ENCODE results near the gene LARP6. TPM values are rescaled to one million over a fixed set of nuclear protein-coding genes. Genes with fewer than 3 reads are reported as not detected.

Gene LARP6
- total RNA-seq, 1 experiment from 2014 or later = 35.9 TPM

DNA sequence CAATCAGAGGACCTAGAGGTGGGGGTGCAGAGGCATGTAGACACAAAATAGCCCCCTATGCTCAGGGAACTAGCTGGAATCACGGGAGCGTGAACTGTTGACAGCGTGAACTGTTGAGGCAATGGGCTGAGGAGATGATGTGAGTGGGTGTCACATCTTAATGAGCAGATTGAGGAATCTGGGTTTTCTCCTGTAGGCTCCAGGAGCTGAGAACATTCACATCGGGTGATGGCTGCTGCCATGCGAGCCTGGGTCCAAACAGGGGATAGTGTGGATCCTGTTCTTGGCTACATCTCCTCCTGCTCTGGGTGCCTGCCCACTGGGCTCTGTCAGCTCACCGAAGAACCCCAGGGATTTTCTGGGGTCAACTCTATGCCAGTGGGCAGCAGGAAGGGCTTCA lies 2.1 kb downstream of the LARP6 start:
- Histone ChIP-seq H3K4me2 (ENCODE audit: low read length) (peak overlapping the region; percentile 95; the same call in 1 of the 2 replicates), H3K4me3 (replicated peaks in 1 of 2; ENCODE audit: low read depth in 1 of 2, low read length in 2 of 2) (no peak overlapping the region)
- no peak for DNase-seq (ENCODE audit: low read depth, low spot score)

More for the DNA sequence above, 2.1 kb downstream of the LARP6 start:
- intact Hi-C loops (cut with micrococcal nuclease) = no loop called here
- BruUV-seq (replicated peaks) = no TSS peak
- Histone ChIP-seq H3K27me3 (ENCODE audit: insufficient read depth, low read length) (no peaks in the 10 kb centered on the region), H4K20me1 (ENCODE audit: insufficient read depth) (no peaks in the 10 kb centered on the region), H3K4me1 (ENCODE audit: control insufficient read depth in 1 of 2, insufficient read depth in 2 of 2, low read length in 2 of 2) (peaks cover 4 to 22% of the 10 kb centered on the region in 2 experiments; a peak in 2 of 4 replicates), H2AFZ (ENCODE audit: low read depth, low read length, poor library complexity, severe bottlenecking) (no peak overlapping the region), H3K27ac (ENCODE audit: low read depth, low read length) (no peak overlapping the region), H3K9me3 (ENCODE audit: control insufficient read depth in 1 of 2, insufficient read depth in 1 of 2, low read depth in 1 of 2, low read length in 2 of 2) (no peaks in the 10 kb centered on the region), H3K36me3 (ENCODE audit: control insufficient read depth in 1 of 2, insufficient read depth in 2 of 2, low read length in 2 of 2) (0 out of 4 replicates have a peak, but pooled peaks cover 0 to 2% of the 10 kb centered on the region in 2 experiments), H3K79me2 (ENCODE audit: insufficient read depth, low read length) (no peaks in the 10 kb centered on the region), H3K9me2 (ENCODE audit: insufficient read depth) (no peaks in the 10 kb centered on the region), H3K9ac (ENCODE audit: low read length) (no peak overlapping the region)
- no peak for ATAC-seq
- ChIA-PET POLR2A (interaction anchor here (1.5 kb wide), 1 partner anchor 18 kb away, joined by 4 read pairs; no protein-coding TSS in a partner anchor), RAD21 (ENCODE audit: low non-redundant PET in 1 of 2, low total read pairs in 2 of 2, uncharacterized antibody in 2 of 2, unreplicated experiment in 2 of 2) (no interaction called here), CTCF (interaction anchor here (1.4 to 2.1 kb wide), 2 partner anchors 27 to 40 kb away, joined by 4 to 5 read pairs; no protein-coding TSS in a partner anchor)
- TF ChIP-seq SIN3A (IDR thresholded peaks at IDR 0.05; ENCODE audit: low read depth) (no peak), SP1 (IDR thresholded peaks at IDR 0.05; ENCODE audit: low read depth) (no peak), RAD21 (IDR thresholded peaks at IDR 0.05; ENCODE audit: low read depth) (no peak), EZH2phosphoT487 (IDR thresholded peaks at IDR 0.05; ENCODE audit: borderline replicate concordance) (no peak), POLR2AphosphoS5 (IDR thresholded peaks at IDR 0.05; ENCODE audit: low read depth, low read length) (no peak), ELF1 (IDR thresholded peaks at IDR 0.05; ENCODE audit: borderline replicate concordance, low read depth) (no peak), CEBPB (IDR thresholded peaks at IDR 0.05; ENCODE audit: low read depth) (no peak), JUND (IDR thresholded peaks at IDR 0.05) (no peak), POLR2A (IDR thresholded peaks at IDR 0.05; ENCODE audit: borderline replicate concordance, extremely low read depth, insufficient read depth, insufficient read length) (no peak), YY1 (IDR thresholded peaks at IDR 0.05; ENCODE audit: extremely low read depth, insufficient replicate concordance, low read depth, low read length) (no peak), FOSL1 (IDR thresholded peaks at IDR 0.05; ENCODE audit: low read depth) (no peak), CBX3 (IDR thresholded peaks at IDR 0.05; ENCODE audit: low read depth) (no peak), EZH2 (IDR thresholded peaks at IDR 0.05) (no peak), ZFX (IDR thresholded peaks at IDR 0.05) (no peak), ZNF274 (IDR thresholded peaks at IDR 0.05; ENCODE audit: low read depth, low read length) (no peak)
- TF ChIP-seq, protein P1, sequence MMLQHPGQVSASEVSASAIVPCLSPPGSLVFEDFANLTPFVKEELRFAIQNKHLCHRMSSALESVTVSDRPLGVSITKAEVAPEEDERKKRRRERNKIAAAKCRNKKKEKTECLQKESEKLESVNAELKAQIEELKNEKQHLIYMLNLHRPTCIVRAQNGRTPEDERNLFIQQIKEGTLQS (IDR thresholded peaks at IDR 0.05) = no peak
- TF ChIP-seq, protein P2, sequence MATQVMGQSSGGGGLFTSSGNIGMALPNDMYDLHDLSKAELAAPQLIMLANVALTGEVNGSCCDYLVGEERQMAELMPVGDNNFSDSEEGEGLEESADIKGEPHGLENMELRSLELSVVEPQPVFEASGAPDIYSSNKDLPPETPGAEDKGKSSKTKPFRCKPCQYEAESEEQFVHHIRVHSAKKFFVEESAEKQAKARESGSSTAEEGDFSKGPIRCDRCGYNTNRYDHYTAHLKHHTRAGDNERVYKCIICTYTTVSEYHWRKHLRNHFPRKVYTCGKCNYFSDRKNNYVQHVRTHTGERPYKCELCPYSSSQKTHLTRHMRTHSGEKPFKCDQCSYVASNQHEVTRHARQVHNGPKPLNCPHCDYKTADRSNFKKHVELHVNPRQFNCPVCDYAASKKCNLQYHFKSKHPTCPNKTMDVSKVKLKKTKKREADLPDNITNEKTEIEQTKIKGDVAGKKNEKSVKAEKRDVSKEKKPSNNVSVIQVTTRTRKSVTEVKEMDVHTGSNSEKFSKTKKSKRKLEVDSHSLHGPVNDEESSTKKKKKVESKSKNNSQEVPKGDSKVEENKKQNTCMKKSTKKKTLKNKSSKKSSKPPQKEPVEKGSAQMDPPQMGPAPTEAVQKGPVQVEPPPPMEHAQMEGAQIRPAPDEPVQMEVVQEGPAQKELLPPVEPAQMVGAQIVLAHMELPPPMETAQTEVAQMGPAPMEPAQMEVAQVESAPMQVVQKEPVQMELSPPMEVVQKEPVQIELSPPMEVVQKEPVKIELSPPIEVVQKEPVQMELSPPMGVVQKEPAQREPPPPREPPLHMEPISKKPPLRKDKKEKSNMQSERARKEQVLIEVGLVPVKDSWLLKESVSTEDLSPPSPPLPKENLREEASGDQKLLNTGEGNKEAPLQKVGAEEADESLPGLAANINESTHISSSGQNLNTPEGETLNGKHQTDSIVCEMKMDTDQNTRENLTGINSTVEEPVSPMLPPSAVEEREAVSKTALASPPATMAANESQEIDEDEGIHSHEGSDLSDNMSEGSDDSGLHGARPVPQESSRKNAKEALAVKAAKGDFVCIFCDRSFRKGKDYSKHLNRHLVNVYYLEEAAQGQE (IDR thresholded peaks at IDR 0.05; ENCODE audit: low read depth) = no peak
- TF ChIP-seq, protein P3, sequence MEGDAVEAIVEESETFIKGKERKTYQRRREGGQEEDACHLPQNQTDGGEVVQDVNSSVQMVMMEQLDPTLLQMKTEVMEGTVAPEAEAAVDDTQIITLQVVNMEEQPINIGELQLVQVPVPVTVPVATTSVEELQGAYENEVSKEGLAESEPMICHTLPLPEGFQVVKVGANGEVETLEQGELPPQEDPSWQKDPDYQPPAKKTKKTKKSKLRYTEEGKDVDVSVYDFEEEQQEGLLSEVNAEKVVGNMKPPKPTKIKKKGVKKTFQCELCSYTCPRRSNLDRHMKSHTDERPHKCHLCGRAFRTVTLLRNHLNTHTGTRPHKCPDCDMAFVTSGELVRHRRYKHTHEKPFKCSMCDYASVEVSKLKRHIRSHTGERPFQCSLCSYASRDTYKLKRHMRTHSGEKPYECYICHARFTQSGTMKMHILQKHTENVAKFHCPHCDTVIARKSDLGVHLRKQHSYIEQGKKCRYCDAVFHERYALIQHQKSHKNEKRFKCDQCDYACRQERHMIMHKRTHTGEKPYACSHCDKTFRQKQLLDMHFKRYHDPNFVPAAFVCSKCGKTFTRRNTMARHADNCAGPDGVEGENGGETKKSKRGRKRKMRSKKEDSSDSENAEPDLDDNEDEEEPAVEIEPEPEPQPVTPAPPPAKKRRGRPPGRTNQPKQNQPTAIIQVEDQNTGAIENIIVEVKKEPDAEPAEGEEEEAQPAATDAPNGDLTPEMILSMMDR (IDR thresholded peaks at IDR 0.05 in 2 of 3, conservative IDR thresholded peaks at IDR 0.05 in 1 of 3; ENCODE audit: borderline replicate concordance in 1 of 3, insufficient read depth in 1 of 3, low read depth in 2 of 3, low read length in 2 of 3) = no peak
- TF ChIP-seq, protein P4, sequence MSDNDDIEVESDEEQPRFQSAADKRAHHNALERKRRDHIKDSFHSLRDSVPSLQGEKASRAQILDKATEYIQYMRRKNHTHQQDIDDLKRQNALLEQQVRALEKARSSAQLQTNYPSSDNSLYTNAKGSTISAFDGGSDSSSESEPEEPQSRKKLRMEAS (IDR thresholded peaks at IDR 0.05) = no peak
- TF ChIP-seq, protein P5, sequence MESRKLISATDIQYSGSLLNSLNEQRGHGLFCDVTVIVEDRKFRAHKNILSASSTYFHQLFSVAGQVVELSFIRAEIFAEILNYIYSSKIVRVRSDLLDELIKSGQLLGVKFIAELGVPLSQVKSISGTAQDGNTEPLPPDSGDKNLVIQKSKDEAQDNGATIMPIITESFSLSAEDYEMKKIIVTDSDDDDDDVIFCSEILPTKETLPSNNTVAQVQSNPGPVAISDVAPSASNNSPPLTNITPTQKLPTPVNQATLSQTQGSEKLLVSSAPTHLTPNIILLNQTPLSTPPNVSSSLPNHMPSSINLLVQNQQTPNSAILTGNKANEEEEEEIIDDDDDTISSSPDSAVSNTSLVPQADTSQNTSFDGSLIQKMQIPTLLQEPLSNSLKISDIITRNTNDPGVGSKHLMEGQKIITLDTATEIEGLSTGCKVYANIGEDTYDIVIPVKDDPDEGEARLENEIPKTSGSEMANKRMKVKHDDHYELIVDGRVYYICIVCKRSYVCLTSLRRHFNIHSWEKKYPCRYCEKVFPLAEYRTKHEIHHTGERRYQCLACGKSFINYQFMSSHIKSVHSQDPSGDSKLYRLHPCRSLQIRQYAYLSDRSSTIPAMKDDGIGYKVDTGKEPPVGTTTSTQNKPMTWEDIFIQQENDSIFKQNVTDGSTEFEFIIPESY (IDR thresholded peaks at IDR 0.05; ENCODE audit: extremely low read depth, insufficient replicate concordance, low read length) = no peak

All from HCT116 (cell line).